Chondrocyte (in vitro differentiated cells): ENCODE data around the gene KDM4C. TPM values are rescaled to one million over a fixed set of nuclear protein-coding genes. Genes with fewer than 3 reads are reported as not detected.
A peak's percentile ranks its signal among the peaks of the same experiment; 100 is the strongest.
"Not testable (repeated sequence)": the region's sequence is repeated elsewhere in the genome, so short reads cannot be mapped to it uniquely, and the experiment has no call there.

Experiments used
- DNase-seq: peaks from one replicate; pipeline ENCODE4 v3.0.0; 2021; ENCODE audit warnings: mixed read lengths, low spot score
- H3K27ac Mint-ChIP-seq: one replicate; pipeline ENCODE4 v1.8.0; 2021; ENCODE audit warnings: mild to moderate bottlenecking, moderate library complexity, mixed read lengths; ENCODE audit not compliant: unreplicated experiment
- H3K27me3 Mint-ChIP-seq: 2 replicates; pipeline ENCODE4 v1.8.0; 2021; ENCODE audit warnings: low read depth, mixed read lengths
- H3K36me3 Mint-ChIP-seq: 2 replicates; pipeline ENCODE4 v1.8.0; 2021; ENCODE audit warnings: low read depth, mixed read lengths
- H3K4me1 Mint-ChIP-seq: 2 replicates; pipeline ENCODE4 v1.8.0; 2021; ENCODE audit warnings: low read depth, mild to moderate bottlenecking, mixed read lengths
- H3K4me3 Mint-ChIP-seq: one replicate; pipeline ENCODE4 v1.8.0; 2021; ENCODE audit warnings: mild to moderate bottlenecking, moderate library complexity, mixed read lengths; ENCODE audit not compliant: unreplicated experiment
- H3K9me3 Mint-ChIP-seq: 2 replicates; pipeline ENCODE4 v1.8.0; 2021; ENCODE audit warnings: low read depth, mixed read lengths
- total RNA-seq: library from RNA; stranded (reverse); gene quantifications from 3 replicates; pipeline ENCODE4 v1.2.1, GENCODE V29; 2021
- TF ChIP-seq, protein P1 (sequence below): fragments of 200-600 bp; sonication (generic); IDR thresholded peaks from 2 replicates; pipeline ENCODE4 v1.5.0; 2021; ENCODE audit warnings: antibody characterized with exemption, mild to moderate bottlenecking, moderate library complexity

KDM4C gene
- total RNA-seq, 1 donor from 2014 or later: 18.1 TPM

DNA sequence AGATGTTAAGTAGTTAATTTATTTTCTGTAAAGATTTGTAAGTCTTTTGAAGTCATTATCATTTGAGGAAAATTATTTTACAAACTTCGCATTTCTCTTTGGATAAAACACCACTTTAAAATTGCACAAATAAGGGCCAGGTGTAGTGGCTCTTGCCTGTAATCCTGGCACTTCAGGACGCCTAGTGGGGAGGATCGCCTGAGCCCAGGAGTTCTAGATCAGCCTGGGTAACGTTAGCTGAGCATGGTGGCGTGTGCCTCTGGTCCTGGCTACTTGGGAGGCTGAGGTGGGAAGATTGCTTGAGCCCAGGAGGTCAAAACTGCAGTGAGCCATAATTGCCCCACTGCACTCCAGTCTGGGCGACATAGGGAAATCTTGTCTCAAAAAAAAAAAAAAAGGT is 185.5 kb downstream of the KDM4C start:
- H3K9me3 Mint-ChIP-seq: no peaks in the 10 kb centered on the region
- no peak overlapping the region for H3K27ac Mint-ChIP-seq
- TF ChIP-seq, protein P1, sequence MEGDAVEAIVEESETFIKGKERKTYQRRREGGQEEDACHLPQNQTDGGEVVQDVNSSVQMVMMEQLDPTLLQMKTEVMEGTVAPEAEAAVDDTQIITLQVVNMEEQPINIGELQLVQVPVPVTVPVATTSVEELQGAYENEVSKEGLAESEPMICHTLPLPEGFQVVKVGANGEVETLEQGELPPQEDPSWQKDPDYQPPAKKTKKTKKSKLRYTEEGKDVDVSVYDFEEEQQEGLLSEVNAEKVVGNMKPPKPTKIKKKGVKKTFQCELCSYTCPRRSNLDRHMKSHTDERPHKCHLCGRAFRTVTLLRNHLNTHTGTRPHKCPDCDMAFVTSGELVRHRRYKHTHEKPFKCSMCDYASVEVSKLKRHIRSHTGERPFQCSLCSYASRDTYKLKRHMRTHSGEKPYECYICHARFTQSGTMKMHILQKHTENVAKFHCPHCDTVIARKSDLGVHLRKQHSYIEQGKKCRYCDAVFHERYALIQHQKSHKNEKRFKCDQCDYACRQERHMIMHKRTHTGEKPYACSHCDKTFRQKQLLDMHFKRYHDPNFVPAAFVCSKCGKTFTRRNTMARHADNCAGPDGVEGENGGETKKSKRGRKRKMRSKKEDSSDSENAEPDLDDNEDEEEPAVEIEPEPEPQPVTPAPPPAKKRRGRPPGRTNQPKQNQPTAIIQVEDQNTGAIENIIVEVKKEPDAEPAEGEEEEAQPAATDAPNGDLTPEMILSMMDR: no peak
- H3K4me3 Mint-ChIP-seq: no peak overlapping the region
- H3K4me1 Mint-ChIP-seq: peaks cover 37% of the 10 kb centered on the region
- no peaks in the 10 kb centered on the region for H3K27me3 Mint-ChIP-seq
- DNase-seq: no peak
- H3K36me3 Mint-ChIP-seq: peaks cover 1% of the 10 kb centered on the region

DNA sequence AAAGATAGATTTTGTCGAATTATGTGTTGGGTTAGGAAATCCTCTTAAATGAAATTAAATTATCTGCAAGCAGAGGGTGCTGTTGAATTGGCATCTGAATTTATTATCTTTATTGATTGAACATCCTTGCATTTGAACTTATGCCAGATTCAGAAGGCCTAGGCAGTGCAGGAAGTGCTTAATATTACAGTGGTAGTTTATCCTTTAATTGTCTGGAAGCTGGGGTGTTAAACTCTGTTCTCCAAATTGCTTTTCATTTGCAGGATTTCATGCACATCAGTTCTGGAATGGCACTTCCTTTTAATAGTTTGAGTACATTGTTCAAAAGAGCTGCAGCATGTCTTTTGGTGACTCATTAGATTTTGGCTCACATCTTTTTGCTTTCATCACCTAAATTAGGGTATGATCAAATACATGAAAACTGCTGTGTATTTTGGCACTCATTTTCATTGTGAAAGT is 186.3 kb downstream of the KDM4C start:
- no peaks in the 10 kb centered on the region for H3K9me3 Mint-ChIP-seq
- TF ChIP-seq, protein P1: peak; percentile 66
- H3K4me3 Mint-ChIP-seq: no peak overlapping the region
- H3K36me3 Mint-ChIP-seq: peaks cover 1% of the 10 kb centered on the region
- no peaks in the 10 kb centered on the region for H3K27me3 Mint-ChIP-seq
- H3K4me1 Mint-ChIP-seq: peaks cover 28% of the 10 kb centered on the region
- DNase-seq: no peak
- no peak overlapping the region for H3K27ac Mint-ChIP-seq

DNA sequence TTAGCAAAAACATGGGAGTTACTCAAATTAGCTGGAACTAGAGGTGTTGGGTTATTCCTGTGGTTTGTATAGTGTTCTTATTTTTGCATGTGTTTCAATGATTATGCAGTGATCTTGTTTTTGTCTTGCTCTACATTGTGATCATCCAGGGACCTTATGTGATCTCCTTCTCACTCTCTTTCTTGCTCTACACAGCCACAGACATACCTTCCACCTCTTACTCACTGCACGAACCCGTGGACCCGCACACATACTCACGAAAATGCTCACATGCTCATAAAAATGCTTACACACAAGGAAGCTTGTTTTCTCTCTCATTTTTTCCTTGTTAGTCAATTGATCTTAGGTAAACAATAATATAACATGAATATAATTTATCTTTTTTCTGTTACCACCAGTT is 187.1 kb downstream of the KDM4C start:
- Mint-ChIP-seq H3K27me3 (no peaks in the 10 kb centered on the region), H3K27ac (no peak overlapping the region), H3K4me1 (peaks cover 24% of the 10 kb centered on the region), H3K36me3 (peaks cover 1% of the 10 kb centered on the region), H3K9me3 (no peaks in the 10 kb centered on the region), H3K4me3 (no peak overlapping the region)
- TF ChIP-seq, protein P1: no peak
- DNase-seq: no peak

DNA sequence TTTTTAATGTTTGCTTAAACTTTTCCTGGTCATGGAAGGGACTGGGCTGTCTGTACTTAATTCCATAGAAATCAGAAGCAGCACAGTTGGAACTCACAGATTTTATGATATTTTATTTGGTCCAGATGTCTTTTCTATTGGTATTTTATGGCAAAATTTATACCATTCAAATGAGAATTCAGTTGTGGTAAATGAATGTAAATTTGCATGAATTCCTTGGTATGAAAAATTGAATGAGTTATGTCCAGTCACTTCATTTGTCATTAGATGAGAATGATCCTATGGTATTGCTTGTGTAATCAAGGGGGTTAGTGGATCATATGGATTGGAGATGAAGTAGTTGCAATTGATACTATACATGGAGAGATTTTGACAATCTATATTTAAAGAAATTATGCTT is 188.0 kb downstream of the KDM4C start:
- H3K9me3 Mint-ChIP-seq: no peaks in the 10 kb centered on the region
- no peaks in the 10 kb centered on the region for H3K27me3 Mint-ChIP-seq

DNA sequence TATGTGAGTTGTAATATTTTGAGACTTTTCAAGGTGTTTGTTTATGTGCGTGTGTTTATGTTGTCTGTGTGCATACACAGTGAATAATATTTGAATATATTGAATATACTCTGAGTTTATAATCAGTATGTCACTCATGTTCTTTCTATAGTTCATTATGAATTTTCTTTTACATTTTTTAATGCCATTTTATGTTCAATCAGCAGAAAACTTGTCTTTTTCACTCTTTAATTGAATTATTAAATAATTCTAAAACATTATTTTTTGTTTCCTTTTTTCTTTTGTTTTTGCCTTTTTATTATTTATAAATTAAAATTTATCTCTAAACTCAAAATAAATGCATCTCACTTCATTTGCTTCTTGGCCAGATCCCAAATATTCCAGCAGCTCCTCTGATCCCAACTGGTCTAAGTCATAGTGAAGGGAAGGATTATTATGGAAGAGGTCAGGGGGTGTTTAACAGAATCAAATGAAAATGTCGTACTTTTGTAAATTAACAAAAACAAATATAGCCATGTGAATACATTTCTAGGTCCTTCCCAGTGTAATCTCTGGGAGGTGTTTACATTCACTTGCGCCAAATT is 188.9 kb downstream of the KDM4C start:
- no peak for DNase-seq
- Mint-ChIP-seq H3K9me3 (no peaks in the 10 kb centered on the region), H3K4me1 (peaks cover 17% of the 10 kb centered on the region), H3K4me3 (no peak overlapping the region), H3K27ac (no peak overlapping the region), H3K27me3 (no peaks in the 10 kb centered on the region), H3K36me3 (no peaks in the 10 kb centered on the region)
- TF ChIP-seq, protein P1: no peak

More for the DNA sequence above, 188.0 kb downstream of the KDM4C start:
- TF ChIP-seq, protein P1: no peak
- H3K4me3 Mint-ChIP-seq: no peak overlapping the region
- no peak for DNase-seq
- H3K27ac Mint-ChIP-seq: no peak overlapping the region
- peaks cover 24% of the 10 kb centered on the region for H3K4me1 Mint-ChIP-seq
- H3K36me3 Mint-ChIP-seq: no peaks in the 10 kb centered on the region

DNA sequence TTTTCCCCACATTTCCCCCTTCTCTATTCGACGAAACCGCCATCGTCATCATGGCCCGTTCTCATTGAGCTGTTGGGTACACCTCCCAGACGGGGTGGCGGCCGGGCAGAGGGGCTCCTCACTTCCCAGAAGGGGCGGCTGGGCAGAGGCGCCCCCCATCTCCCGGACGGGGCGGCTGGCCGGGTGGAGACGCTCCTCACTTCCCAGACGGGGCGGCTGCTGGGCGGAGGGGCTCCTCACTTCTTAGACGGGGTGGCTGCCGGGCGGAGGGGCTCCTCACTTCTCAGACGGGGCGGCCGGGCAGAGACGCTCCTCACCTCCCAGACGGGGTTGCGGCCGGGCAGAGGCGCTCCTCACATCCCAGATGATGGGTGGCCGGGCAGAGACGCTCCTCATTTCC is 191.1 kb downstream of the KDM4C start:
- H3K4me1 Mint-ChIP-seq: peaks cover 21% of the 10 kb centered on the region
- H3K4me3 Mint-ChIP-seq, H3K27ac Mint-ChIP-seq, H3K27me3 Mint-ChIP-seq, DNase-seq, H3K36me3 Mint-ChIP-seq, H3K9me3 Mint-ChIP-seq: not testable (repeated sequence)
